Tibial nerve (tissue), 4 donors: ENCODE results near the gene CCDC43. TPM values are rescaled to one million over a fixed set of nuclear protein-coding genes. Genes with fewer than 3 reads are reported as not detected.
"Not testable (repeated sequence)": the region's sequence is repeated elsewhere in the genome, so short reads cannot be mapped to it uniquely, and the experiment has no call there.

ENCODE experiments used
- DNase-seq, 2 donors: peaks; one replicate each; pipeline ENCODE4 v3.0.0-alpha.2; 2019; ENCODE audit warnings: low spot score in 2 of 2
- H3K27ac ChIP-seq, 4 donors: fragments of 200-600 bp; sonication (generic) in 3 of 4; one replicate each; pipeline ENCODE4 v1.5.1; 2017 to 2019; ENCODE audit warnings: mild to moderate bottlenecking in 1 of 4
- H3K27me3 ChIP-seq, 2 donors: fragments of 200-600 bp; sonication (generic) in 1 of 2; one replicate each; pipeline versions ENCODE4 v1.5.1 to v1.6.0; 2017 to 2019
- H3K36me3 ChIP-seq, 3 donors: fragments of 200-600 bp; sonication (generic); one replicate each; pipeline ENCODE4 v1.5.1; 2018 to 2019
- H3K4me1 ChIP-seq, 4 donors: fragments of 200-600 bp; sonication (generic) in 3 of 4; one replicate each; pipeline ENCODE4 v1.5.1; 2017 to 2019
- H3K4me3 ChIP-seq, 4 donors: fragments of 200-600 bp; sonication (generic) in 3 of 4; one replicate each; pipeline ENCODE4 v1.5.1; 2017 to 2019; ENCODE audit warnings: mild to moderate bottlenecking in 1 of 4, moderate library complexity in 1 of 4
- H3K9me3 ChIP-seq, 4 donors: fragments of 200-600 bp; sonication (generic) in 3 of 4; one replicate each; pipeline ENCODE4 v1.5.1; 2017 to 2019
- EP300 ChIP-seq, 2 donors: sonication (generic); formaldehyde crosslinking; IDR thresholded peaks; one replicate each; pipeline ENCODE4 v1.6.1; 2017; ENCODE audit warnings: antibody characterized with exemption in 2 of 2, mild to moderate bottlenecking in 1 of 2
- POLR2A ChIP-seq, 2 donors: fragments of 450-650 bp; IDR thresholded peaks; one replicate each; pipeline ENCODE4 v1.6.1; 2017; ENCODE audit warnings: antibody characterized with exemption in 2 of 2, mild to moderate bottlenecking in 2 of 2, moderate library complexity in 2 of 2
- WGBS, 2 donors: methylation state at CpG; one replicate each; pipeline ENCODE4 v1.1.5; 2018; 5-methylcytosine and 5-hydroxymethylcytosine counted together
- total RNA-seq, 4 donors: library from RNA; depleted of rRNA; stranded (reverse); fragments of >200 nt; gene quantifications; one replicate each; pipeline ENCODE4 v1.1.0, GENCODE V29; 2016
- TF ChIP-seq, protein P1 (sequence below), 5 experiments: fragments of 200-600 bp in 3 of 5; fragments of 450-650 bp in 2 of 5; sonication (generic) in 3 of 5; IDR thresholded peaks; one replicate each; pipeline ENCODE4 v1.5.1; 2016 to 2019; ENCODE audit warnings: antibody characterized with exemption in 5 of 5, mild to moderate bottlenecking in 3 of 5, moderate library complexity in 2 of 5

The CCDC43 gene
- total RNA-seq, 4 donors from 2014 or later = 11.1 to 20.1 (median 16.5) TPM

DNA sequence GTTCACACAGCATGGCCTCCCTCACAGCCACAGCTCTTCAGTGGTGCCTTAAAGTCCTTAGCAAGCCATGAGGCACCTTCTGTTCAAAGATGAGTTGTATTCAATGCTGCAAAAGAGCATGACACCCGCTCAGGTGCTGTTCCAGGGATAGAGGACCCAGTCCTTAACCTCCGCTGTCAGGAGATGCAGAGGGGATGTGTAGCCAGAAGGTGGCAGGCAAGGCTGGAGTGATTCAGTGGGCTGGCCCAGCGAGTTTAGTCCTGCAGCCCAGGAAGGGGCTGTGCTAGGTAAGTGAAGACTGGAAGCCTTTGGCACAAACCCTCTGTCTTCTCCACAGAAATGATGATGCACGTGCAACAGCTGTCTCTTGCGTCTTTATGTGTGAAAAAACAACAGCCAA is 44.2 kb upstream of the CCDC43 start:
- Histone ChIP-seq H3K36me3 (peaks cover 0 to 74% (median 0%) of the 10 kb centered on the region in 3 donors), H3K27ac (no peak overlapping the region), H3K9me3 (no peaks in the 10 kb centered on the region), H3K4me1 (no peaks in the 10 kb centered on the region), H3K27me3 (no peaks in the 10 kb centered on the region), H3K4me3 (no peak overlapping the region)
- 58 to 80% methylated on average over 5 of the region's 5 CpGs for WGBS, 2 donors
- TF ChIP-seq, protein P1, sequence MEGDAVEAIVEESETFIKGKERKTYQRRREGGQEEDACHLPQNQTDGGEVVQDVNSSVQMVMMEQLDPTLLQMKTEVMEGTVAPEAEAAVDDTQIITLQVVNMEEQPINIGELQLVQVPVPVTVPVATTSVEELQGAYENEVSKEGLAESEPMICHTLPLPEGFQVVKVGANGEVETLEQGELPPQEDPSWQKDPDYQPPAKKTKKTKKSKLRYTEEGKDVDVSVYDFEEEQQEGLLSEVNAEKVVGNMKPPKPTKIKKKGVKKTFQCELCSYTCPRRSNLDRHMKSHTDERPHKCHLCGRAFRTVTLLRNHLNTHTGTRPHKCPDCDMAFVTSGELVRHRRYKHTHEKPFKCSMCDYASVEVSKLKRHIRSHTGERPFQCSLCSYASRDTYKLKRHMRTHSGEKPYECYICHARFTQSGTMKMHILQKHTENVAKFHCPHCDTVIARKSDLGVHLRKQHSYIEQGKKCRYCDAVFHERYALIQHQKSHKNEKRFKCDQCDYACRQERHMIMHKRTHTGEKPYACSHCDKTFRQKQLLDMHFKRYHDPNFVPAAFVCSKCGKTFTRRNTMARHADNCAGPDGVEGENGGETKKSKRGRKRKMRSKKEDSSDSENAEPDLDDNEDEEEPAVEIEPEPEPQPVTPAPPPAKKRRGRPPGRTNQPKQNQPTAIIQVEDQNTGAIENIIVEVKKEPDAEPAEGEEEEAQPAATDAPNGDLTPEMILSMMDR (IDR thresholded peaks at IDR 0.05) = no peak
- DNase-seq = no peak

- H3K36me3 ChIP-seq = peaks cover 0 to 65% (median 0%) of the 10 kb centered on the region in 3 donors
- not testable (repeated sequence) for H3K27me3 ChIP-seq, DNase-seq, H3K4me1 ChIP-seq, H3K27ac ChIP-seq, H3K4me3 ChIP-seq, H3K9me3 ChIP-seq
- 95% methylated on average over 6 of the region's 6 CpGs for WGBS, 2 donors
Measured at GRCh38 chr17:44726121-44726520, 36.5 kb upstream of the CCDC43 start.

DNA sequence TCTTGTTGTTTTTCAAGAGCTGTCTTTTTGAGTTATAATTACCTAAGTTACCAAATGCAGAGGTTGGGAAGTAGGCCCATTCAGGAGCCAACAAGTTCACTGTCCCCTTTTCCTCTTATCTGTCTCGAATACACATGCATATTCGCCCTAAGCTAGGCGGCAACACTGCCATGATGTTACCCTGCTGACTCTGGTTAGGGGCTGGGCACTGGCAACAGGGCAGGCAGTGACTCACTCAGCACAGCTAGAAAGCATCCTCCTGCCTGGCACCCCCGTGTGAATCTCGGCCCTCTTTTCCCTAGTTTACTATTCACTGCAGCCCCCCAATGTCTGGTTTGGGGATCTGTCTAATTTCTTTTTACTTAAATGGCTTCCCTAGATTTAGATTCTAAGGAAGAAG is 32.7 kb upstream of the CCDC43 start:
- no peak for DNase-seq
- no peaks in the 10 kb centered on the region for H3K4me1 ChIP-seq
- H3K36me3 ChIP-seq = peaks cover 0 to 62% (median 0%) of the 10 kb centered on the region in 3 donors
- H3K4me3 ChIP-seq = no peak overlapping the region
- no peaks in the 10 kb centered on the region for H3K27me3 ChIP-seq
- no peak overlapping the region for H3K27ac ChIP-seq
- no peaks in the 10 kb centered on the region for H3K9me3 ChIP-seq
- TF ChIP-seq POLR2A (IDR thresholded peaks at IDR 0.05) = no peak
- TF ChIP-seq, protein P1 (IDR thresholded peaks at IDR 0.05) = no peak
- TF ChIP-seq EP300 (IDR thresholded peaks at IDR 0.05) = no peak
- 82 to 93% methylated on average over 5 of the region's 5 CpGs for WGBS, 2 donors

DNA sequence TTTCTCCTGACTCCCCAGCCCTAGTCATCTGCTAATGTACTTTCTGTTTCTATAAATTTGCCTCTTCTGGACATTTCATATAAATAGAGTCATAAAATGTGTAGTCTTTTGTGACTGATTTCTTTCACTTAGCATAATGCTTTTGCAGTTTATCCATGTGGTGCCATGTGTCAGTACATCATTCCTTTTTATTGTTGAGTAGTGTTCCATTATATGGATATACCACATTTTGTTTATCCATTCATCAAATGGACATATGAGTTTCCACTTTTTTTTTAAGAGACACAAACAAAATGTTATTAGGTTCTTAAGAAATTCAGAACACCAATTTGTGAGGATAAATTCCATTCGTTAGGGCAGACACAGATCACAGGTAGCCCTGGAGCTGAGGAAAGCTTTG is 29.9 kb upstream of the CCDC43 start:
- Histone ChIP-seq H3K27ac (no peak overlapping the region), H3K27me3 (no peaks in the 10 kb centered on the region), H3K4me1 (no peaks in the 10 kb centered on the region), H3K9me3 (no peaks in the 10 kb centered on the region), H3K36me3 (peaks cover 0 to 49% (median 0%) of the 10 kb centered on the region in 3 donors), H3K4me3 (no peak overlapping the region)
- TF ChIP-seq POLR2A (IDR thresholded peaks at IDR 0.05) = no peak
- TF ChIP-seq, protein P1 (IDR thresholded peaks at IDR 0.05) = no peak
- no peak for TF ChIP-seq EP300 (IDR thresholded peaks at IDR 0.05)
- 94 to 100% methylated on average over 1 of the region's 1 CpG for WGBS, 2 donors
- DNase-seq = no peak

- peak; percentile 28 to 85 for DNase-seq
- peak within 1 kb of the TSS in 3 of 4 donors; percentile 39 to 87 (median 50) for H3K27ac ChIP-seq
- TF ChIP-seq POLR2A (IDR thresholded peaks at IDR 0.05) = peak in 1 of 2 donors; percentile 28
- TF ChIP-seq, protein P1 (IDR thresholded peaks at IDR 0.05) = peak in 2 of 5 experiments; percentile 46 to 61
- peak; percentile 50 to 91 for TF ChIP-seq EP300 (IDR thresholded peaks at IDR 0.05)
- peaks cover 0 to 1% (median 0%) of the 10 kb centered on the region in 3 donors for H3K36me3 ChIP-seq
- WGBS, 2 donors = 0 to 1% methylated on average over 52 of the region's 52 CpGs
- no peaks in the 10 kb centered on the region for H3K27me3 ChIP-seq
- peak within 1 kb of the TSS; percentile 64 to 92 (median 72) for H3K4me3 ChIP-seq
- no peaks in the 10 kb centered on the region for H3K9me3 ChIP-seq
- peaks cover 0 to 21% (median 5%) of the 10 kb centered on the region in 4 donors for H3K4me1 ChIP-seq
Measured at GRCh38 chr17:44708401-44709263, 19.1 kb upstream of the CCDC43 start, which contains the start of gene DBF4B. Gene DBF4B (plus strand): TSS chr17:44708665. CDS start chr17:44708821, 156 bp downstream.
